ENCODE measurements around the gene C6orf58. TPM values are rescaled to one million over a fixed set of nuclear protein-coding genes. Genes with fewer than 3 reads are reported as not detected.

C6orf58 gene
- polyA plus RNA-seq, 1 donor (not counting 4 experiments of a cell fraction or from before 2014, with no cell fraction given): not detected

DNA sequence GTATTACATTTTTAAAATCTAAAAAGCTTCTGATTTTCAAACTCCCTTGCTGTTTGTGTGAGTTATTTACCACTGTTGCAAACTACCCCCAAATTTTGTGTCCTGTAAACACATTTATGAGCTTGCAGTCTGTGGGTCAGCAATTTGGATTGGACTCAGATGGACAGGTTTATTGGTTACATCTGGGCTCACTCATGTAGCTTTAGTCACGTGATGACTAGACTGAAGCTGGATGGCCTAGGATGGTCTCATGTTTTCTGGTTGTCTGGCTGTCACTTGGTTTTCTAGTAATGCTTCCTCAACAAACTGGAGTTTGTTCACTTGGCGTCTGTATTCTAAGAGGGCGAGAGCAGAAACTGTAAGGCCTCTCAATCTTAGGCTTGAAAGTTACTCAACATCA lies 12.2 kb upstream of the C6orf58 start:
- no peak overlapping the region for H3K4me3 ChIP-seq (ENCODE audit: control insufficient read depth in 2 of 3, extremely low read depth in 1 of 3, insufficient read depth in 2 of 3, low read depth in 1 of 3, low read length in 3 of 3)
- no peak overlapping the region for H2AFZ ChIP-seq (ENCODE audit: control insufficient read depth, low read length)
- H3K9ac ChIP-seq (ENCODE audit: control insufficient read depth, extremely low read depth, insufficient read depth, low read length): no peak overlapping the region
- H4K20me1 ChIP-seq (ENCODE audit: control insufficient read depth, extremely low read depth, insufficient read depth, low read length): no peaks in the 10 kb centered on the region
- no peak for FAIRE-seq
- DNase-seq (ENCODE audit: low read depth, low spot score): no peak
- no peaks in the 10 kb centered on the region for H3K36me3 ChIP-seq (ENCODE audit: control insufficient read depth in 2 of 2, extremely low read depth in 1 of 2, insufficient read depth in 2 of 2, low read length in 2 of 2)
- H3K9me1 ChIP-seq (ENCODE audit: control insufficient read depth, extremely low read depth, insufficient read depth, low read length): no peaks in the 10 kb centered on the region
- dilution Hi-C loops (cut with MboI; ENCODE audit: extremely low pct_ligation_motif_present, low sequenced_read_pairs): no loop called here
- no peaks in the 10 kb centered on the region for H3K79me2 ChIP-seq (ENCODE audit: control insufficient read depth, insufficient read depth, low read length)
- no peaks in the 10 kb centered on the region for H3K4me1 ChIP-seq (ENCODE audit: control insufficient read depth, extremely low read depth, insufficient read depth, low read length)
- no peak overlapping the region for H3K4me2 ChIP-seq (ENCODE audit: control insufficient read depth, extremely low read depth, insufficient read depth, low read depth, low read length)
- TF ChIP-seq EZH2 (IDR thresholded peaks at IDR 0.05; ENCODE audit: low read length): no peak
- TF ChIP-seq, protein P1, sequence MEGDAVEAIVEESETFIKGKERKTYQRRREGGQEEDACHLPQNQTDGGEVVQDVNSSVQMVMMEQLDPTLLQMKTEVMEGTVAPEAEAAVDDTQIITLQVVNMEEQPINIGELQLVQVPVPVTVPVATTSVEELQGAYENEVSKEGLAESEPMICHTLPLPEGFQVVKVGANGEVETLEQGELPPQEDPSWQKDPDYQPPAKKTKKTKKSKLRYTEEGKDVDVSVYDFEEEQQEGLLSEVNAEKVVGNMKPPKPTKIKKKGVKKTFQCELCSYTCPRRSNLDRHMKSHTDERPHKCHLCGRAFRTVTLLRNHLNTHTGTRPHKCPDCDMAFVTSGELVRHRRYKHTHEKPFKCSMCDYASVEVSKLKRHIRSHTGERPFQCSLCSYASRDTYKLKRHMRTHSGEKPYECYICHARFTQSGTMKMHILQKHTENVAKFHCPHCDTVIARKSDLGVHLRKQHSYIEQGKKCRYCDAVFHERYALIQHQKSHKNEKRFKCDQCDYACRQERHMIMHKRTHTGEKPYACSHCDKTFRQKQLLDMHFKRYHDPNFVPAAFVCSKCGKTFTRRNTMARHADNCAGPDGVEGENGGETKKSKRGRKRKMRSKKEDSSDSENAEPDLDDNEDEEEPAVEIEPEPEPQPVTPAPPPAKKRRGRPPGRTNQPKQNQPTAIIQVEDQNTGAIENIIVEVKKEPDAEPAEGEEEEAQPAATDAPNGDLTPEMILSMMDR (optimal IDR thresholded peaks at IDR 0.05 in 1 of 3, IDR thresholded peaks at IDR 0.05 in 1 of 3, conservative IDR thresholded peaks at IDR 0.05 in 1 of 3; ENCODE audit: extremely low read depth in 1 of 3, insufficient read depth in 2 of 3, low read length in 3 of 3): no peak
- no peaks in the 10 kb centered on the region for H3K9me3 ChIP-seq (ENCODE audit: control insufficient read depth, low read depth, low read length)
- H3K27ac ChIP-seq (ENCODE audit: control insufficient read depth, insufficient read depth, low read length): no peak overlapping the region
- no peaks in the 10 kb centered on the region for H3K27me3 ChIP-seq (ENCODE audit: control insufficient read depth, extremely low read depth, insufficient read depth, low read length)

DNA sequence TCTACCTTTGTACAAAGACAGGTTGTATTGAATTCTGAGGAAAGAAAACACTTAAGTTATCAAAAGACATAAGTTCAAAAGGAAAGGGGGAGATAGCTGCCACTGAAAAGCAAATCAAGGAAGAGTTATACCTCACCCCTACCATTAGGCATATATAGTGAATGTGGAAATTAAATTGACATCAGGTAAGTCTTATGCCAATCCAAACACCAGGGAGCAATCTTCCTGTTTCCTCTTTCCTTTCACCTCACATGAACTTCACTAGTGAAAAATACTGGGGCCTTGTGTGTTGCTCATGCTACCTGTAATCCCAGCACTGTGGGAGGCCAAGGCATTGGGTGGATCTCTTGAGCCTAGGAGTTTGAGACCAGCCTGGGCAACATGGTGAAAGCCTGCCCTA lies 10.9 kb upstream of the C6orf58 start:
- H3K27ac ChIP-seq (ENCODE audit: control insufficient read depth, insufficient read depth, low read length): no peak overlapping the region
- H3K4me3 ChIP-seq (ENCODE audit: control insufficient read depth in 2 of 3, extremely low read depth in 1 of 3, insufficient read depth in 2 of 3, low read depth in 1 of 3, low read length in 3 of 3): no peak overlapping the region
- DNase-seq (ENCODE audit: low read depth, low spot score) (no peak), FAIRE-seq (no peak)
- no peaks in the 10 kb centered on the region for H3K9me3 ChIP-seq (ENCODE audit: control insufficient read depth, low read depth, low read length)
- no peaks in the 10 kb centered on the region for H3K36me3 ChIP-seq (ENCODE audit: control insufficient read depth in 2 of 2, extremely low read depth in 1 of 2, insufficient read depth in 2 of 2, low read length in 2 of 2)
- no peaks in the 10 kb centered on the region for H3K79me2 ChIP-seq (ENCODE audit: control insufficient read depth, insufficient read depth, low read length)
- no peak overlapping the region for H2AFZ ChIP-seq (ENCODE audit: control insufficient read depth, low read length)
- H3K4me2 ChIP-seq (ENCODE audit: control insufficient read depth, extremely low read depth, insufficient read depth, low read depth, low read length): no peak overlapping the region
- H3K9me1 ChIP-seq (ENCODE audit: control insufficient read depth, extremely low read depth, insufficient read depth, low read length): no peaks in the 10 kb centered on the region
- dilution Hi-C loops (cut with MboI; ENCODE audit: extremely low pct_ligation_motif_present, low sequenced_read_pairs): no loop called here
- H3K27me3 ChIP-seq (ENCODE audit: control insufficient read depth, extremely low read depth, insufficient read depth, low read length): no peaks in the 10 kb centered on the region
- TF ChIP-seq, protein P1 (optimal IDR thresholded peaks at IDR 0.05 in 1 of 3, IDR thresholded peaks at IDR 0.05 in 1 of 3, conservative IDR thresholded peaks at IDR 0.05 in 1 of 3; ENCODE audit: extremely low read depth in 1 of 3, insufficient read depth in 2 of 3, low read length in 3 of 3): no peak
- no peak for TF ChIP-seq EZH2 (IDR thresholded peaks at IDR 0.05; ENCODE audit: low read length)
- H4K20me1 ChIP-seq (ENCODE audit: control insufficient read depth, extremely low read depth, insufficient read depth, low read length): no peaks in the 10 kb centered on the region
- peaks cover 4% of the 10 kb centered on the region for H3K4me1 ChIP-seq (ENCODE audit: control insufficient read depth, extremely low read depth, insufficient read depth, low read length)
- no peak overlapping the region for H3K9ac ChIP-seq (ENCODE audit: control insufficient read depth, extremely low read depth, insufficient read depth, low read length)
